HG02885 (cell line): ENCODE data around the gene REPIN1.

Source experiments
- ATAC-seq: cut with Tn5 transposase; IDR thresholded peaks from one replicate; pipeline ENCODE4 v1.9.1; 2021; ENCODE audit warnings: mild to moderate bottlenecking; ENCODE audit not compliant: unreplicated experiment, poor library complexity

Gene REPIN1

GRCh38 chr7:150388709-150389531 is 20.3 kb downstream of the REPIN1 start:
- no peak for ATAC-seq

- no peak for ATAC-seq
Observed at GRCh38 chr7:150389532-150389816, 20.9 kb downstream of the REPIN1 start.

GRCh38 chr7:150390205-150390604 is 21.6 kb downstream of the REPIN1 start:
- no peak for ATAC-seq

GRCh38 chr7:150393325-150393724 is 24.7 kb downstream of the REPIN1 start:
- ATAC-seq = no peak

GRCh38 chr7:150396426-150396825 is 27.8 kb downstream of the REPIN1 start:
- no peak for ATAC-seq

GRCh38 chr7:150396851-150397260 is 28.2 kb downstream of the REPIN1 start:
- ATAC-seq = no peak

GRCh38 chr7:150397346-150398107 is 28.9 kb downstream of the REPIN1 start:
- no peak for ATAC-seq

GRCh38 chr7:150398108-150398964 is 29.7 kb downstream of the REPIN1 start:
- ATAC-seq = no peak

- ATAC-seq = no peak
Observed at GRCh38 chr7:150398965-150399320, 30.3 kb downstream of the REPIN1 start.

GRCh38 chr7:150399421-150400007 is 30.9 kb downstream of the REPIN1 start:
- no peak for ATAC-seq

- no peak for ATAC-seq
Observed at GRCh38 chr7:150400008-150400787, 31.6 kb downstream of the REPIN1 start.

- no peak for ATAC-seq
Observed at GRCh38 chr7:150400788-150401423, 32.3 kb downstream of the REPIN1 start.

- no peak for ATAC-seq
Observed at GRCh38 chr7:150401424-150401790, 32.8 kb downstream of the REPIN1 start.

- ATAC-seq = no peak
Observed at GRCh38 chr7:150401861-150402631, 33.4 kb downstream of the REPIN1 start.

- no peak for ATAC-seq
Observed at GRCh38 chr7:150402671-150403321, 34.2 kb downstream of the REPIN1 start.

GRCh38 chr7:150403376-150404171 is 35.0 kb downstream of the REPIN1 start:
- ATAC-seq = no peak

- no peak for ATAC-seq
Observed at GRCh38 chr7:150404172-150404804, 35.7 kb downstream of the REPIN1 start.
